Endothelial cell of umbilical vein (primary cell): ENCODE results near the gene FHIT. TPM values are rescaled to one million over a fixed set of nuclear protein-coding genes. Genes with fewer than 3 reads are reported as not detected.

Experiments
- BruUV-seq: library from RNA; stranded (reverse); fragments of 400-500 nt; replicated peaks from 2 replicates; lab custom pipeline; 2021; lab: Mats Ljungman, UMichigan
- CTCF ChIA-PET: fragments of 300-600, 350-600 bp; sonication (Branson Sonifier 250); formaldehyde crosslinking; loops from one replicate; lab custom pipeline; 2021; ENCODE audit warnings: antibody characterized with exemption, inconsistent platforms; lab: Charles Lee
- POLR2A ChIA-PET: fragments of 300-600, 350-600 bp; sonication (Branson Sonifier 250); formaldehyde crosslinking; loops from one replicate; lab custom pipeline; 2021; ENCODE audit warnings: antibody characterized with exemption, inconsistent platforms; lab: Charles Lee
- DNase-seq: peaks from one replicate; pipeline ENCODE4 v3.0.0-alpha.2; 2011; ENCODE audit warnings: low read depth, low spot score
- FAIRE-seq: peaks from 2 replicates; lab custom pipeline; 2011; peaks lifted over from hg19 to GRCh38; lab: Jason Lieb, UNC
- H2AFZ ChIP-seq: 2 replicates; pipeline ENCODE4 v1.6.0; 2012; ENCODE audit warnings: low read depth, low read length, control low read depth, inconsistent platforms
- H3K27ac ChIP-seq: 2 replicates; pipeline ENCODE4 v1.5.1; 2011; ENCODE audit warnings: low read depth, mild to moderate bottlenecking, control low read depth, low read length, moderate library complexity; ENCODE audit not compliant: insufficient read depth
- H3K27me3 ChIP-seq, 2 experiments: 2 replicates each; pipeline versions ENCODE4 v1.6.0 to v1.6.1; 2011; ENCODE audit warnings: low read length in 2 of 2, mixed read lengths in 1 of 2; ENCODE audit not compliant: control insufficient read depth in 2 of 2, insufficient read depth in 2 of 2
- H3K36me3 ChIP-seq, 2 experiments: 2 replicates in 1 of 2; 3 replicates in 1 of 2; pipeline ENCODE4 v1.5.1; 2011; ENCODE audit warnings: low read length in 2 of 2, mild to moderate bottlenecking in 1 of 2, moderate library complexity in 1 of 2; ENCODE audit not compliant: control insufficient read depth in 2 of 2, insufficient read depth in 2 of 2; ENCODE audit errors: extremely low read depth in 1 of 2
- H3K4me1 ChIP-seq: 3 replicates; pipeline ENCODE4 v1.5.1; 2011; ENCODE audit warnings: mild to moderate bottlenecking, low read length; ENCODE audit not compliant: control insufficient read depth, insufficient read depth; ENCODE audit errors: extremely low read depth
- H3K4me2 ChIP-seq: 2 replicates; pipeline ENCODE4 v1.6.1; 2011; ENCODE audit warnings: low read length, control low read depth, mixed read lengths; ENCODE audit not compliant: insufficient read depth
- H3K4me3 ChIP-seq, 3 experiments: fragments of 200-600 bp in 1 of 3; sonication (generic), shearing (Covaris generic) in 1 of 3; replicated peaks in 1 of 3; 2 replicates each; pipeline ENCODE4 v1.5.1; 2011 to 2016; ENCODE audit warnings: control low read depth in 3 of 3, low read length in 3 of 3, mild to moderate bottlenecking in 2 of 3, inconsistent platforms in 1 of 3, low read depth in 1 of 3, moderate library complexity in 1 of 3; ENCODE audit not compliant: insufficient read depth in 1 of 3
- H3K79me2 ChIP-seq: 2 replicates; pipeline ENCODE4 v1.6.0; 2012; ENCODE audit warnings: low read length, inconsistent platforms; ENCODE audit not compliant: control insufficient read depth, insufficient read depth
- H3K9ac ChIP-seq: replicated peaks from 2 replicates; pipeline ENCODE3; 2011; ENCODE audit warnings: low read length, control low read depth; ENCODE audit not compliant: insufficient read depth; ENCODE audit errors: extremely low read depth
- H3K9me1 ChIP-seq: replicated peaks from 3 replicates; pipeline ENCODE4 v1.6.0; 2011; ENCODE audit warnings: mild to moderate bottlenecking, low read length; ENCODE audit not compliant: control insufficient read depth, insufficient read depth; ENCODE audit errors: extremely low read depth
- H3K9me3 ChIP-seq: replicated peaks from 2 replicates; pipeline ENCODE4 v1.5.1; 2012; ENCODE audit warnings: low read length, inconsistent platforms; ENCODE audit not compliant: control insufficient read depth, insufficient read depth
- H4K20me1 ChIP-seq: replicated peaks from 2 replicates; pipeline ENCODE3; 2011; ENCODE audit warnings: mild to moderate bottlenecking, low read length; ENCODE audit not compliant: control insufficient read depth, insufficient read depth; ENCODE audit errors: extremely low read depth
- EZH2 ChIP-seq: IDR thresholded peaks from 2 replicates; pipeline ENCODE4 v1.6.1; 2012; ENCODE audit warnings: borderline replicate concordance, low read depth, mild to moderate bottlenecking, moderate library complexity, low read length, inconsistent platforms; ENCODE audit not compliant: severe bottlenecking
- FOS ChIP-seq: IDR thresholded peaks from 2 replicates; pipeline ENCODE4 v1.6.1; 2011; ENCODE audit warnings: mild to moderate bottlenecking, low read length, moderate library complexity, borderline replicate concordance; ENCODE audit not compliant: insufficient read depth
- GATA2 ChIP-seq: IDR thresholded peaks from 2 replicates; pipeline ENCODE4 v1.7.0; 2011; ENCODE audit warnings: low read depth, mild to moderate bottlenecking, moderate library complexity, mixed read lengths, low read length; ENCODE audit not compliant: insufficient read length, insufficient read depth
- JUN ChIP-seq: IDR thresholded peaks from 2 replicates; pipeline ENCODE4 v1.6.1; 2011; ENCODE audit warnings: borderline replicate concordance, low read depth; ENCODE audit not compliant: insufficient read length, insufficient read depth
- MAX ChIP-seq: IDR thresholded peaks from 2 replicates; pipeline ENCODE4 v1.6.1; 2011; ENCODE audit not compliant: insufficient read depth, insufficient read length
- MYC ChIP-seq: IDR thresholded peaks from one replicate; pipeline ENCODE4 v1.6.1; 2011; ENCODE audit warnings: mild to moderate bottlenecking, low read depth, low read length
- POLR2A ChIP-seq: IDR thresholded peaks from 2 replicates; pipeline ENCODE4 v1.6.1; 2012; ENCODE audit warnings: low read depth, mild to moderate bottlenecking, control low read depth, low read length
- POLR2AphosphoS5 ChIP-seq: IDR thresholded peaks from 2 replicates; pipeline ENCODE4 v1.6.1; 2012; ENCODE audit warnings: low read depth, mild to moderate bottlenecking, control low read depth, low read length, moderate library complexity; ENCODE audit not compliant: insufficient read depth
- dilution Hi-C: fragments of 300-500 bp; cut with MboI; formaldehyde crosslinking; loops from one replicate; pipeline ENCODE4 v1.15.0; 2019; ENCODE audit warnings: low sequenced_read_pairs; ENCODE audit not compliant: extremely low pct_ligation_motif_present
- intact Hi-C: fragments of 100-400 bp; cut with micrococcal nuclease; formaldehyde crosslinking; loops from one replicate; pipeline ENCODE4 v1.10.0; 2022
- polyA plus RNA-seq, 4 experiments: library from polyadenylated mRNA; depleted of rRNA in 3 of 4; stranded (reverse) in 3 of 4; unstranded in 1 of 4; fragments of >200 nt; gene quantifications; 2 replicates each; pipeline versions ENCODE4 v1.2.1 to v1.2.3, GENCODE V29; 2011 to 2012; ENCODE audit warnings: missing spikeins in 1 of 4
- total RNA-seq: library from RNA; stranded (reverse); gene quantifications from 2 replicates; pipeline ENCODE4 v1.2.3, GENCODE V29; 2021
- TF ChIP-seq, protein P1 (sequence below), 2 donors: IDR thresholded peaks; 1 replicate in 1 of 2; 2 replicates in 1 of 2; pipeline ENCODE4 v1.5.1; 2011; ENCODE audit warnings: low read length in 2 of 2, mild to moderate bottlenecking in 2 of 2, moderate library complexity in 2 of 2, control low read depth in 1 of 2, inconsistent platforms in 1 of 2, low read depth in 1 of 2; ENCODE audit not compliant: insufficient read depth in 1 of 2; ENCODE audit errors: extremely low read depth in 1 of 2

FHIT gene
- total and polyA plus RNA-seq, 2 donors (not counting 3 experiments of a cell fraction or from before 2014, with no cell fraction given) = 0.47 to 2.2 TPM

DNA sequence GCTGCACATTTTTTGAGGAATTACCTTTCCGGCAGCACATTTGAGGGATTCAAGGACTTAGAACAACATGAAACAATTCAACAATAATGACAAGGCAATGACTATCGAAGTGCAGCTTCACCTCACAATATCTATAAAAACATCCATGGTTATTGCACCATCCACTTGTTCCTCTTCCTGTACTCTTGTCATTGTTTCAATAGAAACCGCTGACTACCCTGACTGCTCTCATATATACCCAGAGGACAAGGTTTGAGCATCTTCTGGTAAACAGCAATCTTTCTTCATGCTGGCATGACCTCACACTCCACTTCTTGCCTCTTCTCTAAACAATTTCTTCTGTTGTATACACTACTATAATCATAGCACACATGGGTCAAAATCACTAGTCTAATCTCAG is 864.9 kb downstream of the FHIT start:
- H3K79me2 ChIP-seq = no peaks in the 10 kb centered on the region
- no peaks in the 10 kb centered on the region for H3K4me1 ChIP-seq
- H3K27me3 ChIP-seq = no peaks in the 10 kb centered on the region
- no peak overlapping the region for H2AFZ ChIP-seq
- dilution Hi-C loops (no loop called here), intact Hi-C loops (no loop called here)
- no peak for DNase-seq
- ChIA-PET CTCF (no interaction called here), POLR2A (no interaction called here)
- no peak overlapping the region for H3K4me3 ChIP-seq
- no peak for TF ChIP-seq POLR2AphosphoS5
- no peak for TF ChIP-seq MAX
- no peak for TF ChIP-seq POLR2A
- no peak for TF ChIP-seq EZH2
- no peaks in the 10 kb centered on the region for H3K9me1 ChIP-seq
- no TSS peak for BruUV-seq
- H3K9ac ChIP-seq = no peak overlapping the region
- H3K36me3 ChIP-seq = no peaks in the 10 kb centered on the region
- no peaks in the 10 kb centered on the region for H3K9me3 ChIP-seq
- H3K4me2 ChIP-seq = no peak overlapping the region
- H4K20me1 ChIP-seq = no peaks in the 10 kb centered on the region
- FAIRE-seq = no peak
- H3K27ac ChIP-seq = no peak overlapping the region

GRCh38 chr3:60384341-60384740 is 866.9 kb downstream of the FHIT start:
- Histone ChIP-seq H3K4me2 (no peak overlapping the region), H3K4me3 (no peak overlapping the region), H2AFZ (no peak overlapping the region), H3K36me3 (no peaks in the 10 kb centered on the region), H4K20me1 (no peaks in the 10 kb centered on the region), H3K9me1 (no peaks in the 10 kb centered on the region), H3K4me1 (no peaks in the 10 kb centered on the region), H3K9me3 (no peaks in the 10 kb centered on the region), H3K27ac (no peak overlapping the region), H3K79me2 (no peaks in the 10 kb centered on the region), H3K27me3 (no peaks in the 10 kb centered on the region), H3K9ac (no peak overlapping the region)
- FAIRE-seq (no peak), DNase-seq (no peak)
- no TSS peak for BruUV-seq
- POLR2A ChIA-PET = no interaction called here
- no peak for TF ChIP-seq MYC
- TF ChIP-seq EZH2 = no peak
- TF ChIP-seq, protein P1, sequence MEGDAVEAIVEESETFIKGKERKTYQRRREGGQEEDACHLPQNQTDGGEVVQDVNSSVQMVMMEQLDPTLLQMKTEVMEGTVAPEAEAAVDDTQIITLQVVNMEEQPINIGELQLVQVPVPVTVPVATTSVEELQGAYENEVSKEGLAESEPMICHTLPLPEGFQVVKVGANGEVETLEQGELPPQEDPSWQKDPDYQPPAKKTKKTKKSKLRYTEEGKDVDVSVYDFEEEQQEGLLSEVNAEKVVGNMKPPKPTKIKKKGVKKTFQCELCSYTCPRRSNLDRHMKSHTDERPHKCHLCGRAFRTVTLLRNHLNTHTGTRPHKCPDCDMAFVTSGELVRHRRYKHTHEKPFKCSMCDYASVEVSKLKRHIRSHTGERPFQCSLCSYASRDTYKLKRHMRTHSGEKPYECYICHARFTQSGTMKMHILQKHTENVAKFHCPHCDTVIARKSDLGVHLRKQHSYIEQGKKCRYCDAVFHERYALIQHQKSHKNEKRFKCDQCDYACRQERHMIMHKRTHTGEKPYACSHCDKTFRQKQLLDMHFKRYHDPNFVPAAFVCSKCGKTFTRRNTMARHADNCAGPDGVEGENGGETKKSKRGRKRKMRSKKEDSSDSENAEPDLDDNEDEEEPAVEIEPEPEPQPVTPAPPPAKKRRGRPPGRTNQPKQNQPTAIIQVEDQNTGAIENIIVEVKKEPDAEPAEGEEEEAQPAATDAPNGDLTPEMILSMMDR (IDR thresholded peaks at IDR 0.05; ENCODE audit: extremely low read depth in 1 of 2, insufficient read depth in 1 of 2, low read depth in 1 of 2, low read length in 2 of 2) = no peak
- TF ChIP-seq POLR2AphosphoS5 = no peak
- no peak for TF ChIP-seq MAX
- no peak for TF ChIP-seq POLR2A
- TF ChIP-seq FOS = no peak
- TF ChIP-seq JUN = no peak
- no peak for TF ChIP-seq GATA2
- dilution Hi-C loops = no loop called here
- CTCF ChIA-PET = interaction anchor here (0.6 kb wide), 1 partner anchor 1817 kb away, joined by 3 read pairs; no protein-coding TSS in a partner anchor
- intact Hi-C loops = no loop called here
